GM06990 (cell line): Measurements from ENCODE around the gene KSR2.

Experiments
- DNase-seq: peaks from one replicate; pipeline ENCODE4 v3.0.0-alpha.2; 2011; ENCODE audit not compliant: insufficient read length; ENCODE audit errors: extremely low read depth
- H3K27me3 ChIP-seq: replicated peaks from 2 replicates; pipeline ENCODE4 v1.6.0; 2011; ENCODE audit warnings: low read length; ENCODE audit not compliant: control insufficient read depth, insufficient read depth
- H3K36me3 ChIP-seq: 2 replicates; pipeline ENCODE4 v1.5.1; 2011; ENCODE audit warnings: low read length; ENCODE audit not compliant: control insufficient read depth, insufficient read depth
- H3K4me3 ChIP-seq: replicated peaks from 2 replicates; pipeline ENCODE4 v1.5.1; 2011; ENCODE audit warnings: low read depth, mild to moderate bottlenecking, control low read depth, low read length
- TF ChIP-seq, protein P1 (sequence below): IDR thresholded peaks from 2 replicates; pipeline ENCODE4 v1.5.1; 2011; ENCODE audit warnings: low read length, control low read depth, mild to moderate bottlenecking, inconsistent platforms; ENCODE audit not compliant: insufficient read depth, poor library complexity, severe bottlenecking

The KSR2 gene

DNA sequence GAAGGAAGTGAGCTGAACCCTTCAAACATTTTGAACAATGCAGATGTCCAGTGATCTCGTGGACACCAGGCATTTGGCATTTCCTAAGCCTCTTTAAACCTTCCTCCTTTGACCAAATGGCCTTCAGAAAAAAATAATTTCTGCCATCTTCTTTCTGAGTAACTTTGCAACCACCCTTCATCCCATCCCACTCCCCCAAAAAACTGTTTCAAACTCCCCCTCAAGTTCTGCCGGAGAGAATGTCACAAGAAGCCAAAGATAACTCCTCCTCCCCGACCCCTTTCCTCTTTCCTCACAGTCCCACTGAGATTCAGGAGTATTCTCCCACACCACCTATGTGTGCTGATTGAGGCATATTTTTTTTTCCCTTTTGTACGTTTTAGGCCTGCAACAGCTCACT lies 1.7 kb downstream of the KSR2 start:
- Histone ChIP-seq H3K27me3 (no peaks in the 10 kb centered on the region; the same call in 1 of the 2 replicates), H3K4me3 (no peak overlapping the region), H3K36me3 (no peaks in the 10 kb centered on the region)
- TF ChIP-seq, protein P1, sequence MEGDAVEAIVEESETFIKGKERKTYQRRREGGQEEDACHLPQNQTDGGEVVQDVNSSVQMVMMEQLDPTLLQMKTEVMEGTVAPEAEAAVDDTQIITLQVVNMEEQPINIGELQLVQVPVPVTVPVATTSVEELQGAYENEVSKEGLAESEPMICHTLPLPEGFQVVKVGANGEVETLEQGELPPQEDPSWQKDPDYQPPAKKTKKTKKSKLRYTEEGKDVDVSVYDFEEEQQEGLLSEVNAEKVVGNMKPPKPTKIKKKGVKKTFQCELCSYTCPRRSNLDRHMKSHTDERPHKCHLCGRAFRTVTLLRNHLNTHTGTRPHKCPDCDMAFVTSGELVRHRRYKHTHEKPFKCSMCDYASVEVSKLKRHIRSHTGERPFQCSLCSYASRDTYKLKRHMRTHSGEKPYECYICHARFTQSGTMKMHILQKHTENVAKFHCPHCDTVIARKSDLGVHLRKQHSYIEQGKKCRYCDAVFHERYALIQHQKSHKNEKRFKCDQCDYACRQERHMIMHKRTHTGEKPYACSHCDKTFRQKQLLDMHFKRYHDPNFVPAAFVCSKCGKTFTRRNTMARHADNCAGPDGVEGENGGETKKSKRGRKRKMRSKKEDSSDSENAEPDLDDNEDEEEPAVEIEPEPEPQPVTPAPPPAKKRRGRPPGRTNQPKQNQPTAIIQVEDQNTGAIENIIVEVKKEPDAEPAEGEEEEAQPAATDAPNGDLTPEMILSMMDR: no peak
- no peak for DNase-seq

DNA sequence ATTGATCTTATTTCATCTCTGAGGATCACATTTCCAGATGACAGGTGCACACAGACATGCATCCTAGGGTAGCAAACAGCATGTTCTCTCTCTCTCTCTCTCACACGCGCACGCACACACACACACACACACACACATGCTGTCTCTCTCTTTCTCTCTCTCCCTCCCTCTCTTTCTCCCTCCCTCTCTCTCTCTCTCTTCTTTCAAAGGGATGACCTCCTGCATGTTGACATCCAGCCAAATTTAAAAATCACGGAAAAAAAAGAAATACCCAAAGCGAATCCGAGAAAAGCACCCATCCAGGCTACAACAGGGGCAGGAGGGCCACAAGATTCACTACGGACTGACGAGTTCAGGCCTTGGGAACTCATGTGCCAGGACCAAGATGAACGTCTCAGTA lies 2.3 kb downstream of the KSR2 start:
- no peaks in the 10 kb centered on the region for H3K36me3 ChIP-seq
- TF ChIP-seq, protein P1: no peak
- H3K27me3 ChIP-seq: no peaks in the 10 kb centered on the region; the same call in 1 of the 2 replicates
- DNase-seq: no peak
- no peak overlapping the region for H3K4me3 ChIP-seq

DNA sequence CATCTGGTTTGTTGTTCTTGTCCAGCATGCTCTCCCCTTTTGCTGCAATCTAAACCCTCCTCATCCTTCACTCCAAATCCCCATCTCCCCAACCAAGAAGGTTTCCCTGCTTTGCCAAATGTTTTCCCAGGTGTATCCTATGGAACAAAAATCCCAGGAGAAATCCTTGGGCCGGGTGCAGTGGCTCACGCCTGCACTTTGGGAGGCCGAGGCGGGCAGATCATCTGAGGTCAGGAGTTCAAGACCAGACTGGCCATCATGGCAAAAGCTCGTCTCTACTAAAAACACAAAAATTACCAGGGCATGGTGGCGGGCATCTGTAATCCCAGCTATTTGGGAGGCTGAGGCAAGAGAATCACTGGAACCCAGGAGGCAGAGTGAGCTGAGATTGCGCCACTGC lies 5.0 kb downstream of the KSR2 start:
- no peaks in the 10 kb centered on the region for H3K36me3 ChIP-seq
- no peak for DNase-seq
- TF ChIP-seq, protein P1: no peak

DNA sequence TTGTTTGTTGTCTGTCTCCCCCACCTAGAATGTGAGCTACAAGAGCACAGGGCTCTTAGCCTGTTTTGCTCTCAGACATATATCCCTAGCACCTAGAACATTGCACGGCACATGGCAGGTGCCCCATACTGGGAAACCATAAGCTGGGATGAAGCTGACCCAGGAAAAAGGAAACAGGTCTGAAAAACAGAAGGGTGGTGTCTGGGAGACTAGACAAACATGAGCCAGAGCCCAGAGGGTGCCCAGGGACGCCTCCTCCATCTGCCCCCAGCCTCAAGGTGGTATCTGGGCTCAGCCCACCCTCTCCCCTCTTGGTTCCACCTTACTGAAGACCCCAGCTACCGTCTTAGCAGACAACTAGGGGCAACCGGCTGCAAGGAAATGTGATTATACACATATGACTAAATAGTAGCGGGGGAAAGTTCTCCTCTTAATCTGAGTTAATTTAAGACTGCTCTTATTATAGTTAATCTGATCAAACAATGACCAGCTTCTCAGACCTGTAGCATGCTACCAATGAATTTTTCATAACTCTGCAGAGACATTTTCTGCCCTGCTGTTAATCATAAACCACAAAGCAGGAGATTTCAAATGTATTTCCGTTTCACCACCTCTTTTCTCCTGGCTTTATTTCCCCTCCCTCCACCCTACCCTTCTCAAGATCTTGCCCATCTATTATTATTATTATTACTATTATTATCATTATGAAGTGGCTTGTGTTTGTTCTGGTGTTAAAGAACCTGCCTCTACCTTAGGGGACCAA lies 31.9 kb downstream of the KSR2 start:
- no peaks in the 10 kb centered on the region for H3K36me3 ChIP-seq
- H3K4me3 ChIP-seq: no peak overlapping the region
- no peaks in the 10 kb centered on the region for H3K27me3 ChIP-seq
- DNase-seq: no peak
- TF ChIP-seq, protein P1: no peak

More for the DNA sequence above, 5.0 kb downstream of the KSR2 start:
- H3K4me3 ChIP-seq: no peak overlapping the region
- no peaks in the 10 kb centered on the region; the same call in 1 of the 2 replicates for H3K27me3 ChIP-seq

DNA sequence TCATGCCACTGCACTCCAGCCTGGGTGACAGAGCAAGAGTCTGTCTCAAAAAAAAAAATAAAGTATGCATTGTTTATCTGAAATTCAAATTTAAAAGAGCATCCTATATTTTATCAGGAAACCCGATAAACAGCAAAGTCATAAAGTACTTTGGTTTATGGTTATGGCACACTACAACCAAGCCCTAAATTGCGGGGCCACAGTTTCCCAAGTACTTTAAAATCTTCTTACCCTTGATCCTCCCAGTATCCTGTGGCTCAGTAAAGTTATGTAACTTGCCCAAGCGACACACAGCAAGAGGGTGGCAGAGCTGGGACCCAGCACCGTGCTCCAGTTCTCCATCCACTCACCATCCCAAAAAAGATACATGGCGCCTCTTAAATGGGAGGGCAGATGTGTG lies 35.2 kb downstream of the KSR2 start:
- TF ChIP-seq, protein P1: no peak
- H3K4me3 ChIP-seq: no peak overlapping the region
- H3K36me3 ChIP-seq: no peaks in the 10 kb centered on the region
- H3K27me3 ChIP-seq: no peaks in the 10 kb centered on the region
- no peak for DNase-seq
